Stimulated activated CD4-positive, alpha-beta T cell treated with anti-CD3 and anti-CD28 coated beads, Interleukin-12 subunit alpha, Interleukin-12 subunit beta, amount 100 ng/mL, for 4 hours (primary cell): ENCODE data around the gene PRKACG.
"Not testable (repeated sequence)": the region's sequence is repeated elsewhere in the genome, so short reads cannot be mapped to it uniquely, and the experiment has no call there.

Experiments
- DNase-seq: peaks from one replicate; pipeline ENCODE4 v3.0.0-alpha.2; 2020

Gene PRKACG

DNA sequence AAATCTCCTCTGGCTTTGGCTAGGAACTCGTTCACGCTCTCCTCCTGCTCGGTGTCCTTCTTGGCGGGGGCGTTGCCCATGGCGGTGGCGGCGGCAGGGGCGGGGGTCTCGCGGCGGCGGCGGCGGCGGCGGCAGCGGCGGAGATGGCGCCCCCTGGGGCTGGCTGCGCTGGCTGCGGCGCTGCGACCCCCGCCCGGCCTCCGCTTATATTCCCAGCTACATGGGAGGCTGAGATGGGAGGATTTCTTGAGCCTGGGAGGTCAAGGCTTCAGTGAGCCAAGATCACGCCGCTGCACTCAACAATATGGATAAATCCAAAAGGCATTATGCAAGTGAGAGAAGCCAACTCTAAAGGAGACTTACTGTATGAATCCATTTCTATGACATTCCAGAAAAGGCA is at the start of gene PRKACG:
Gene PRKACG, minus strand, starts transcription at position 101 of the 400 bp plus-strand sequence. Its CDS starts 21 bp downstream, at position 80.
- no peak for DNase-seq

DNA sequence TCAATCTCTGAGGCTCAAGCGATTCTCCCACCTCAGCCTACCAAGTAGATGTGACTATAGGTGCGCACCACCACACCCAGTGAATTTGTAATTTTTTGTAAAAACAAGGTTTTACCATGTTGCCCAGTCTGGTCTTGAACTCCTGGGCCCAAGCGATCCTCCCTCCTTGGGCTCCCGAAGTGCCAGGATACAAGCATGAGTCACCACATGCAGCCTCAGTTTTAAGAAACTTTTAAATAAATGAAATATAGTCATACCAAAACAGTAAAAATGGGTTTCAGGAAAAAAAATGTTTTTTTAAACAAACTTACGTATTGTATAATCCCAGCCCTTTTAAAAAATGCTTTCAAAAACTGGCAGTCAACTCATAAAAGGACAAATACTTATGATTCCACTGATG is 48.3 kb upstream of the PRKACG start:
- no peak for DNase-seq

DNA sequence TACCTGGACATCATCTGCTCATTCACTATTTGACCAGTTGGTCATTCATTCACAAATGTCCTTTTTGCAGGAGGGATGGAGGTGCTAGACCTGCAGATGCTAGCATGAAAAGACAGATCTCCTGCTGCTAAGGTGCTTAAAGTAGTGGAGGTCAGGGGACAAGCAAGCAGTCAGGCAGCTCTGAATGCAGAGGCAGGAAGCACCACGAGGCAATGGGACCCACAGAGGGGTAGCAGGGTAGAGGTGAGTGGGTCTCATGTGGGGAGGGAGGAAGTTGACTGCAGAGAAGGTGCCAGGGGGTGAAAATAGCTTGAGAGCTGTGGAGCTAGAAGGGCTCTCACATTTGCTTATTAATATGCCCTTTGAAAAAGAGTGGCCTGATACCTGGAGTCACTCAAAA is 46.9 kb upstream of the PRKACG start:
- no peak for DNase-seq

DNA sequence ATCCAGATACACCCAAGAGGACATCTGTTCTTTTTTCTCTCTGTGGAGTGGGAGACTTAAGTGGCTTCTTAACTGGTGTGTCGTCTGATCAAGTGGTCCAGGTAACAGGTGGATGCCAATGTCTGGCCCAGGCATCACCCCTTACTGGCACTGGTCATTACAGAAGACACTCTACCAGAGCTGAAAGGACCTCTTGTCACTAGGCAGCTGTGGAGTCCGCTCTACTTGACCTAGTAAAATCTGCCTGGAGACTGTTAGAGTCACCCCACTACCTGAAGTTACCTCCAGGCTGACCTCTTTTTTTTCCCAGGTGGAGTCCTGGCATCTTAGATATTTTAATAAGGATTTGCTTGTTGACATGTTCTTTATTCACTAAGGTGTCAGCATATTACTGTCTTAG is 44.2 kb upstream of the PRKACG start:
- no peak for DNase-seq

DNA sequence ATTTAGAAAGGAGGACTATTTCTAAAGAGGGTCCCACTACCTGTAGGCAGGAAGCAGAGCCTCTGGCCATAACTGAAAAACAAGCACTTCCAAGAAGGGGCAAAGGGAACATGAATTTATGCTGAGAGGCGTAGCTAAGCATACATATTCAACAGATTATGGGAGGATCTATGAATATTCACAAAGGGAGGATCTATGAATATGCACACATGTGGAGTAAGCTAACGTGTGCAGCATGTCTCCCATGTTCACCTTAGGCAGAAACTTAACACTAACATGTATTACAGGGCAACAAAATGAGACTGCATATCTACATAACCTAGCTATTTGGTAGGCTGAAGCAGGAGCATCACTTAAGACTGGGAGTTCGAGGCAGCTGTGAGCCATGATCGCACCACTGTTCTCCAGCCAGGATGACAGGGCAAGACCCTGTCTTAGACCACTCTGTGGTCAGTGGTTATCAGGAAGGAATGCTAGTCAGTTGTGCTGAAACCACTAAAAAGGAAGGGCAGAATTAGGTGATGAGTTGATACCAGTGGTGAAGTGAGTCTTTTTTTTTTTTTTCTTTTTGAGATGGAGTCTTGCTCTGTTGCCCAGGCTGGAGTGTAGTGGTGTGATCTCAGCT is 42.4 kb upstream of the PRKACG start:
- no peak for DNase-seq

DNA sequence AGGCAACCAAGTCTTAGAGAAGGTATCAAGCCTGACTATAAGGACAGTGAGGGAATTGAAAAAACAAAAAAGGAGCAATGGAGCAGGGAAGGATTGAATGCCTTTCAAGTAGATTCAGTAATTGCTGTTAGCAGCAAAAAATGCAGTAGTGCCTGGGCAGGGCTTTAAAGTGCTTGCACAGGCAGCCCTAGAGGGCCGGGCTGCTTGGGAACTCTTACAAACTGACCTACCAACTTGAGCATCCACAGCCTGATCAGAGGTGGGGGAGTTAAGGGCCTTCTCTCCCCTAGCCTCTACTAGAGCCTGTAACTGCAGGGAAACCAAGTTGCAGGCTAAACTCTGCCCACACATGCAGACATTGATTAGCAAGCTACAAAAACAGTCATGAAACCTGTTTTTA is 41.1 kb upstream of the PRKACG start:
- DNase-seq, result no peak

DNA sequence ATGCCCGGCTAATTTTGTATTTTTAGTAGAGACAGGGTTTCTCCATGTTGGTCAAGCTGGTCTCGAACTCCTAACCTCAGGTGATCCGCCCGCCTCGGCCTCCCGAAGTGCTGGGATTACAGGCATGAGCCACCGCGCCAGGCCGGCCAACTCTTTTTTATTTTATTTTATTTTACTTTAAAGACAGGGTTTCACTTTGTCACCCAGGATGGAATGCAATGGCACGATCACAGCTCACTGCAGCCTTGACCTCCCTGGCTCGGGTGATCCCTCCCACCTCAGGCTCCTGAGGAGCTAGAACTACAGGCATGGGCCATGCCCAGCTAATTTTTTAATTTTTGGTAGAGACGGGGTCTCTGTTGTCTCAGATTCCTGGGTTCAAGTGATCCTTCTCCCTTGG is 37.0 kb upstream of the PRKACG start:
- DNase-seq, result not testable (repeated sequence)

DNA sequence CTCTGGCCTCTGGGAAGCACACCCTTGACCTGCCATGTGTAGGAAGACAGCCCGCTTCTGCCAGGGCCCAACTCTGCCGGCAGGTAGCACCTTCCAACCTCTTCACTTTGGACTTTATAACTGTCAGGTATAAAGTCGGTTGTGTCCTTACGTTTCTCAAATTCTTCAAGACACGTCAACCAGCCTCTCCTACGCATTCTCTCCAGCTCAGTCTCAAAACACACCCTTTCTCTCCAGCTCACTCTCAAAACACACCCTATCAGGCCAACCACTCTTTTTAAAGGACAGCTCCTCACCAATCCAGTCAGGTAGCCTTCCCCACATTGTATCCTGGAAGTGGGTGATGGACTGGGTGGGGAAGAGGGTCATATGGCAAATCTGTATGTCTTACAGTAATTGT is 35.2 kb upstream of the PRKACG start:
- no peak for DNase-seq

DNA sequence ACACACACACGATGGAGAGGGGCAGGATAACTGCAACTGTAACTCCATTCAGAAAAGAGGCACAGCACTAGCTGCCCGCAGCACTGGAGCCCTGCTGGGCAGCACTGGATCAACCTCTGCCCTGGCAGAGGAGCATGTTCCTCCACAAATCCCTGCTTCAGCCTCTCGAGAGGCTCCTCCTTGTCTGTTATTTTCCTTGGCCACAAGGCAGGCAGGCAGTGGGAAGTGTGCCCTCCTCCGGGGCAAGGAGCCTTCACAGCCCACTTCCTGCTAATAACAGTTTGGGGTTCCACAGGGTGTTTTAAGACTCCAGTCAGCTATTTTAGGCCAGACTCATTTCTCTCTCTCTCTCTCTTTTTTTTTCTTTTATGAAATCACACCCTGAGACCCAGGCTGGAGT is 33.5 kb upstream of the PRKACG start:
- no peak for DNase-seq

DNA sequence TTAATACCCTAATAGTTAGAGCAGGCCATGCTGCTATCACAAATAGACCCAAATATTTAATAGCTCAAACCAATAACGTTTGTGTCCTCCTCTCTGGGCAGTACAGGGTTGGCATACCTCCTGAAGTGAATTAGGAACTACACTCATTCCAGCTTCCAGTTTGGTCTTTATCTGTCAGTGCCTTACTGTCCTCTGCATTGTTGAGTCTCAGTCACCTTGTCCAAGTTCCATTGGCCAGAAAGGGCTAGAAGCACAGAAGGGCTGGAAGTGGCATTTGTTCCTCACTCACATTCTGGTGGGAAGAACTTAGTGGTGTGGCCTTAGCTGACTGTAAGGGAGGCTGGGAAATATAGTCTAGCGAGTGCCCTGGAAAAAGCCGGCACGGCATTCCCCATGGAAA is 32.8 kb upstream of the PRKACG start:
- DNase-seq, result no peak

DNA sequence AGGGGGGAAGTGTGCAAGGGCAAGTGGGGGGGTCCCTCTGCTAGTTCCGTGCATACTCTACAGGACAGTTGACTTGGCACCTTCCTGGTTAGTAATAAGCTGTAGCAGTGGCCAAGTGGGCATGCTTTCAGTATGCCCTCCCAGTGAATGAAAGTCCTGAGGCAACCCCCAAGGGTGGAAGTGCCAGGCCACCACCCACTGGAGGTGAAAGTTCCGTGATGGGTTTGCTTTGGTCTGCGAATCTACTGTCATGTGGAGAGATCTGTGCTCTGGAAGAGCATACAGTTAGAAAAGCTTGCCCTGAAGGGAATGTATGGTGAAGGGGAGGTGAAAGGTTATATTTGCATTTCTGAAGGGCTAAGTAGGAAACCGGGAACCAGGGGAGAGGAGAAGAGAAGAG is 31.9 kb upstream of the PRKACG start:
- no peak for DNase-seq

DNA sequence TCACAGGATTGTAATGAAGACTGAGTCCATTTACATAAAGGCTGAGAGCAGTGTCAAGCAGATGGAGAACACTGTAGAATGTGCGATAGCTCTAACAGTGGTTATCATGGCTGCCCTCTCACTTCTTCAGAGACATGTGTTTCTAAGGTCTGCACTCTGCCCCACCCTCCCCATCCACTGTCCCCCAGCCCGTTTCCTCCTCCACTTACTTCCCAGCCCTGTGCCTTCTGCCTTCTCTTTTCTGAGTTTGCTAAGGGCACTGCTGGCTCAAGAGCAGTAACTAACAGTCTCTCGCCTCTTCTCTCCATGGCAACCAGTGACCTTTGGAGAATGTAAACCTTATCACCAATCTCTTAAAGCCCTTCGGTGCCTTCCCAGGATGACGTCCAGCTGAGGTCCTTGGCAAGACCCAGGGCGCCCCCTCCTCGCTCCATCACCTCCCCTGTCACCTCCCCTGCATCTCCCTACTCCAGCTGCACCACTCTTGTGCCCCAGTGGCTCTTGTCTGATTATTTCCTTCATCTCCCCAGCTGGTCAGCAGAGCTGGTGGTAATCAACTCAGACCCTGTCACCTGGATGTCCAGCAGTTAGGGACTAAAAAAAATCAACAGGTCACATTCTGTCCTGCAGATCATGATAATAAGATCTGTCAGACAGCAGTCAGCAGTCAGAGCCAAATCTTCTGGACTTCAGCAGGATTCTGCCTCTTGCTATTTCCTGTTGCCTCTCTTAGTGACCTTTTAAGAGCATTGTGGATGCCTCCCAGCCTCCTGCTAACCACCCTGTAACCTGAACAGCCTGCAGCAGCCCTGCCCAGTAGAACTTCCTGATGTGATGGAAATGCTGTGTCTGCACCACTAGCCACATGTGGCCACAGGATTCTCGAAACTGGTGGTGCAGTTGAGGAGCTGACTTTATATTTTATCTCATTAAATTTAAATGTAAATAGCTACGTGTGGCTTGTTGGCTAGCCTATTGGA is 30.6 kb upstream of the PRKACG start:
- DNase-seq, result no peak

DNA sequence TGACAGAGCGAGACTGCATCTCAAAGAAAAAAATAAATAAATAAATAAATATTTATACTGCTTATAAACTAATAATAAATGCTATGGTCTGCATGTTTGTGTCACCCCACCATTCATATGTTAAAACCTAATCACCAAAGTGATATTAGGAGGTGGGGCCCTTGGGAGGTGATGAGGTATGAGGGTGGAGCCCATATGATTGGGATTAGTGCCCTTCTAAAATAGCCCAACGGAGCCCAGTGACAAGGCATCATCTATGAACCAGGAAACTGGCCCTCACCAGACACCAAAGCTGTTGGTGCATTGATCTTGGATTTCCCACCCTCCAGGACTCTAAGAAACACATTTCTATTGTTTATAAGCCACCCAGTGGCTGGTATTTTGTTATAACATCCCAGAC is 26.7 kb upstream of the PRKACG start:
- no peak for DNase-seq

DNA sequence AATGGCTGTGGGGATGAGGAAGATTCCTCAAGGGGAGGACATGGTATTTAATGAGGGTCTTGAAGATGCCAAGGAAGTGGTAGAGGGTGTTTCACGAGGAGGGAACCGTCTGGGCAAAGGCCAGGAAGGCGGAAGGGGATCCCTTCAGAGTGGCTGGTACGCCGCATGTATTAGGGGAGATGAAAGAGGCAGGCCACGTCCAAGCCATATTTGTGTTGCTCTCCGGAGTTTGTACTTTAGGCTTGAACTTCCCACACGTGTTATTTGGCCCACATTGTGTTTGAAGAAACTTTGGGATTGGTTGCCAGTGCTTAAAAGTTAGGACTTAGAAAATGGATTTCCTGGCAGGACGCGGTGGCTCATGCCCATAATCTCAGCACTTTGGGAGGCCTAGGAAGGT is 22.9 kb upstream of the PRKACG start:
- DNase-seq, result no peak

DNA sequence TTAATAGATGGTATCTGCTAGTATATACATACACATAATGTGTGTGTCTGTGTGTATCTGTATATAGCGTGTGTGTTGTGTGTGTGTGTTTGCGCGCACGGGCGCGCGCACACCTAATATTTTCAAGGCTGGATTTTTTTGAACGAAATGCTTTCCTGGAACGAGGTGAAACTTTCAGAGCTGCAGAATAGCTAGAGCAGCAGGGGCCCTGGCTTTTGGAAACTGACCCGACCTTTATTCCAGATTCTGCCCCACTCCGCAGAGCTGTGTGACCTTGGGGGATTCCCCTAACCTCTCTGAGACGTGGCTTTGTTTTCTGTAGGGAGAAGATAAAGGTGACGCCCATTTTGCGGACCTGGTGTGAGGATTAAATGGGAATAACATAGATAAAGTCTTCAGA is 22.4 kb upstream of the PRKACG start:
- peak; percentile 21 for DNase-seq

DNA sequence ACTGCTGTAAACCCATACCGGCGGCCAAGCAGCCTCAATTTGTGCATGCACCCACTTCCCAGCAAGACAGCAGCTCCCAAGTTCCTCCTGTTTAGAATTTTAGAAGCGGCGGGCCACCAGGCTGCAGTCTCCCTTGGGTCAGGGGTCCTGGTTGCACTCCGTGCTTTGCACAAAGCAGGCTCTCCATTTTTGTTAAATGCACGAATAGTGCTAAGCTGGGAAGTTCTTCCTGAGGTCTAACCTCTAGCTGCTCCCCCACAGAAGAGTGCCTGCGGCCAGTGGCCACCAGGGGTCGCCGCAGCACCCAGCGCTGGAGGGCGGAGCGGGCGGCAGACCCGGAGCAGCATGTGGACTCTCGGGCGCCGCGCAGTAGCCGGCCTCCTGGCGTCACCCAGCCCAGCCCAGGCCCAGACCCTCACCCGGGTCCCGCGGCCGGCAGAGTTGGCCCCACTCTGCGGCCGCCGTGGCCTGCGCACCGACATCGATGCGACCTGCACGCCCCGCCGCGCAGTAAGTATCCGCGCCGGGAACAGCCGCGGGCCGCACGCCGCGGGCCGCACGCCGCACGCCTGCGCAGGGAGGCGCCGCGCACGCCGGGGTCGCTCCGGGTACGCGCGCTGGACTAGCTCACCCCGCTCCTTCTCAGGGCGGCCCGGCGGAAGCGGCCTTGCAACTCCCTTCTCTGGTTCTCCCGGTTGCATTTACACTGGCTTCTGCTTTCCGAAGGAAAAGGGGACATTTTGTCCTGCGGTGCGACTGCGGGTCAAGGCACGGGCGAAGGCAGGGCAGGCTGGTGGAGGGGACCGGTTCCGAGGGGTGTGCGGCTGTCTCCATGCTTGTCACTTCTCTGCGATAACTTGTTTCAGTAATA is 21.8 kb upstream of the PRKACG start, which contains the start of gene FXN:
Gene FXN, plus strand, starts transcription at position 315 of the 871 bp plus-strand sequence. Its CDS starts 31 bp downstream, at position 346.
- peak; percentile 82 for DNase-seq

DNA sequence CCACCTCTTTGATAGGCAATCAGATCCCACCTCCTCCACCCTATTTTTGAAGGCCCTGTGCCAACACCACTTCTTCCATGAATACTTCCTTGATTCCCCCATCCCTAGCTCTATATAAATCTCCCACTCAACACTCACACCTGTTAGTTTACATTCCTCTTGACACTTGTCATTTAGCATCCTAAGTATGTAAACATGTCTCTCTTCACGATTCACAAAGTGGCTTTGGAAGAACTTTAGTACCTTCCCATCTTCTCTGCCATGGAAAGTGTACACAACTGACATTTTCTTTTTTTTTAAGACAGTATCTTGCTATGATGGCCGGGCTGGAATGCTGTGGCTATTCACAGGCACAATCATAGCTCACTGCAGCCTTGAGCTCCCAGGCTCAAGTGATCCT is 20.2 kb upstream of the PRKACG start:
- DNase-seq, result no peak

DNA sequence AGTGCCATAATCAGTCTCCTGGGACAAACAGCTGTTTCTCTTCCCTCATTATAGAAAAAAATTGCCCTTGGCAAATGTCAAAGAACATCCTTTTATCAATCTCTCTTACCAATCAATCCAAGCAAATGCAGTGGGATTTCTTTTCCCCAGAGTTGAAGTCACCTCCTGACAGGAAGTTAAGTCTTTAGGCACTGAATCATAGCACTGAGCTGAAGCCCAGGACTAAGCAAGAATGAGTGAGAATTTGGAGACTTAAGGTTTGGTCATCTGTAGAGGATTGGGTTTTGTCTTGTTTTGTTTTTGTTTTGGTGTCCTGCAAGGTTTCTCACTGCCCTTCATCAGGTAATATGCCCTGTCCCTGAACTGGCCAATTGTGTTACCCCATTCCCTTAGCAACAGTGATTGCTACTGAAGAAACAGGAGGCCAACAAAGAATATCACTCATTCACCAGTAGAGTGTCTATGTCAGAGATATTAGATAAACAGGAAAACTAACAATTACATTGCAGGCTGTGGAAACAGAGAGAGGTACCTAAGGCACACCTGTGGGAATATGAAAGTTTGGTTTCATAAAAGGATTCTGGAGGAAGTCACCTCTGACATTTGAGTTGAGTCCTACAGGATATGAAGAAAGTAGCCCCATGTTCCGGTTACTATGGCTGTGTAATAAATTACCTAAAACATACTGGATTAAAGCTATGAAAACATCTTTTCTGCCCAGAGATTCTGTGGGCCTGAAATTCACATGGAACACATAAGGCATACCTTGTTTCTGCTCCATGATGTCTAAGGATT is 17.1 kb upstream of the PRKACG start:
- DNase-seq, result no peak

DNA sequence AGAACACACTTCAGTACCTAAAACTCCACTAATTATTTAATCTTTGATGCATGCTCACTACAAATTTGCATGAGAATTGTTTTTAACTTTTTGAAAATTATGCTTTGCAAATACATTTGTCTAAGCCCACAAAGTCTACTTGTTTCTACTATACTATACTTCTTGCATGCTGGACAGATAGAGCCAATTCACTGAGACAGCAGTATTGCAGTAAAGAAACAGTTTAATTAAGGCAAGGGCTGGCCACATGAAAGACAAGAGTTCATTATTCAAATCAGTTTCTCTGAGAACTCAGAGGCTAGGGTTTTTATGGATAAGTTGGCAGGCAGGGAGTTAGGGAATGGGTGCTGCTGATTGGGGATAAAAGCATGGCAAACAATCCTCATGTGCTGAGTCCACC is 15.6 kb upstream of the PRKACG start:
- no peak for DNase-seq

DNA sequence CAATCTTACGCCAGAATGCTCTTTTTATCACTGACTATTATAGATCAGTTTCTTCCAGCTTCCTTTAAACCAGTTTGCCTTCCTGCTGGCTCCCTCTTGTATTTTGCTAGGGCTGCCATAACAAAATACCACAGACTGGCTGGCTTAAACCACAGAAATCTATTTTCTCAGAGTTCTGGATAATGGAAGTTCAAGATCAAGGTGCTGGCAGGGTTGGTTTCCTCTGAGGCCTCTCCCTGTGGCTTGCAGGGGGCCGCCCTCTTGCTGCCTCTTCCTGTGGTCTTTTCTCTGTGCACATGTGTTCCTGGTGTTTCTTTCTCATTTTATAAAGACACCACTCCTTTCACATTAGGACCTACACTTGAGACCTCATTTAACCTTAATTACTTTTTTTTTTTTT is 14.8 kb upstream of the PRKACG start:
- DNase-seq, result no peak

DNA sequence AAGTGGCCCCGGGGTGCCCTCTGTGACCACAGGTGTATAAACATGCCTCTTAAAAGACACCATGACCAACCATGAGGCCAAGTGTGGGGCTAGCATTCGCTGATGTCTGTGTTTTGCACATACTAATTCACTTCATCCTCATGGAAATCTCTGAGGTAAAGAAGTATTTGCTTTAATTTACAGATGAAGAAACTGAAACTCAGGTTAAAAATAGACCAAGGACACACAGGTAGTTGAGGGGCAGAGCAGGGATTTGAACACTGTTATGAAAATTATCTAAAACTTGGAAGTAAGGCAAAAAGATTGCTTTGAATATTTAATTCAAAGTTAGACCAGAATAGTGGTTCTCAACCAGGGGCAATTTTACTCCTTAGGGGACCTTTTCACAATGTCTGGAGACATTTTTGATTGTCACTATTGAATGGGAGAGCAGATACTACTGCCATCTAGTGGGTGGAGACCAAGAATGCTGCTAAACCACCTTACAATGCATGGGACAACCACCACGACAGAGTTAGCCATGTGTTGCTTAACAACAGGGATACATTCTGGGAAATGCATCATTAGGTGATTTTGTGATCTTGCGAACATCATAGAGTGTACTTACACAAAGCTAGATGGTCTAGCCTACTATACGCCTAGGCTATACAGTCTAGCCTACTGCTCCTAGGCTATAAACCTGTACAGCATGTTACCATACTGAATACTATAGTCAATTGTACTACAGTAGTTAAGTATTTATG is 13.6 kb upstream of the PRKACG start:
- peak; percentile 16 for DNase-seq

DNA sequence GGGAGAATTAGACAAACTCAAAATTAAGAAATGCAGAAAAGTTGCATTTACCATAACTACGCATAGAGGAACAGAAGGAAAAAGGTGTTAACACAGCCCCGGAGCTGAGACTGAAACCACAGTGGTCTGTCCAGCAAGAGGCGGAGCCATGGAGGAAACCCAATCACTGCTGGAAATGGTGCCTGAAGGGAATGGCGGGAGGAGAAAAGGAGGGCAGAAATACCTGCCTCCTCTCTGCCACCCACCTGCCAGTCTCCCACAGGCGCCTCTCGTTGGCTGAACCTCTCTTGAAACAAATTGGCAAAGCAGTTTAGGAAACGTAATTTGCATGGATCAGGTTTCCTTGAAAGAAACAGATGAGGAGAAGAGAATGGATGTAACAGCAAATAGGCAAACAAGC is 9.7 kb upstream of the PRKACG start:
- no peak for DNase-seq
